GM21737 (cell line): ENCODE measurements around the gene CRYZL1.
"Not testable (repeated sequence)": the region's sequence is repeated elsewhere in the genome, so short reads cannot be mapped to it uniquely, and the experiment has no call there.

Source experiments
- ATAC-seq: cut with Tn5 transposase; IDR thresholded peaks from one replicate; pipeline ENCODE4 v1.9.1; 2021; ENCODE audit warnings: mild to moderate bottlenecking, moderate library complexity; ENCODE audit not compliant: unreplicated experiment

Gene CRYZL1

GRCh38 chr21:33641352-33642026, at the start of gene CRYZL1:
Gene CRYZL1 (minus strand): TSS chr21:33641741. CDS start chr21:33631551, 10,190 bp downstream.
- peak; percentile 81 for ATAC-seq

- ATAC-seq: no peak
These were observed 49.3 kb upstream of the CRYZL1 start for GRCh38 chr21:33690874-33691273.

- ATAC-seq: no peak
These were observed 46.8 kb upstream of the CRYZL1 start for GRCh38 chr21:33688353-33688752.

DNA sequence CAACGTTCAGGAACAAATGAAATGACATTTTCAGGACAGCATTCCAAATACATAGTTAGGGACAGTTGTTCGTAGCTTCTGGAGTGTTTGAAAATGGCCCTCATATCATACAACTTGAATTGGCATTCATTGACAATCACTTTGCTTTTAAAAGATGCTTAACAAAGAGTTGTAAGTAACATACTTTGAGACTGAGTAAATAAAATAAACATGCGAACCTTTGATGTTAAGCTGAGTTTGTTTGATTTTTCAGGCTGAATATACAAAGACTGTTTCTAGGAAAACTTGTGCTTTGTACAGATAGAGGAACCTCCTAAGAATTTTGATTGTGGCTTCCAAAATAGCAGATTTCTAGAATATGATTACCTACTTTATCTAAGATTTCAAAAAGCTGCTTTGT, 46.1 kb upstream of the CRYZL1 start:
- no peak for ATAC-seq

DNA sequence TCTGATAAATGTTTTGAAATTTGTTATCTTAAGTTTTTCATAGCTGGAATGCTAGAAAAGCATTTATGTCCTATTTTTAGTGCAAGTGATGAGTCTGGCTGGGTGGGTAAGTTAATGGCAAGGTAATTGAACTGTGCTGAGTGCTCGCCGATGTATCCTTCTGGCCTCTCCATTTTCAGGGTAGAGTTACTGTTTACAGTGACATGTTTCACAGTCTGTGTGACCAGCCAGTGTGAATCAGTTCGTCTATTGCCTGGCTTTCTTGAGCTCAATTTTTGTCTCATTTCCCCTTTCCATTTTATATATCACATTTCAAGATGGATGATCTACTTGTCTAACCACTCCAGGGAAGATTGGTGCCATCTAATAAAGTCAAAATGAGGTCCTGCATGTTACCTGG, 44.8 kb upstream of the CRYZL1 start:
- no peak for ATAC-seq

DNA sequence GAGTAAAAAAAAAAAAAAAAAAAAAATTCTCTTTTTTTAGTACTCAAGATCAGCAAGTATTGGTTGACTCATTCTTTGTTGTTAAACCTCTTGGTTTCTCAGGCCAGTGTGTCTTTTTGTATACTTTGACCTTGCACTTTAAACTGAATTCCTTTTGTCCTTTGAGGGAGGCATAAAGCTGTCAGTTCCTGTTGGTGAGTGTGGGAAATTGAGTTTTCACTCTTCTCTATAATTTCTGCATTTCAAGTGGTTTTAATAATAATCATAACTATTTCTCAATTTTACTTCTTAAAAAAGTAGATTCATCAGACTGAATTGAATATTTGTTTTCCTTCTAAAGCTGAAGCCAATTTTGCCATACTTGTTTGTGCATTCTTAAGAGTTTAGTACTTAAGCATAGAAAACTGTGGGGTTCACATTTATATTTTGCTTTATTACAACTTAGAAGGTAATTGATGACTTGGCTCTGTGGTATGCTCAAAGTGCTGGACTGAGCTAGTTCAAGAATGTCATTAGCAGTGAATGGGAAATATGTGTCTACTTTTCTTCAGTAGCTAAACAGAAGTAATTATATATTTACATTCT, 44.2 kb upstream of the CRYZL1 start:
- ATAC-seq: no peak

DNA sequence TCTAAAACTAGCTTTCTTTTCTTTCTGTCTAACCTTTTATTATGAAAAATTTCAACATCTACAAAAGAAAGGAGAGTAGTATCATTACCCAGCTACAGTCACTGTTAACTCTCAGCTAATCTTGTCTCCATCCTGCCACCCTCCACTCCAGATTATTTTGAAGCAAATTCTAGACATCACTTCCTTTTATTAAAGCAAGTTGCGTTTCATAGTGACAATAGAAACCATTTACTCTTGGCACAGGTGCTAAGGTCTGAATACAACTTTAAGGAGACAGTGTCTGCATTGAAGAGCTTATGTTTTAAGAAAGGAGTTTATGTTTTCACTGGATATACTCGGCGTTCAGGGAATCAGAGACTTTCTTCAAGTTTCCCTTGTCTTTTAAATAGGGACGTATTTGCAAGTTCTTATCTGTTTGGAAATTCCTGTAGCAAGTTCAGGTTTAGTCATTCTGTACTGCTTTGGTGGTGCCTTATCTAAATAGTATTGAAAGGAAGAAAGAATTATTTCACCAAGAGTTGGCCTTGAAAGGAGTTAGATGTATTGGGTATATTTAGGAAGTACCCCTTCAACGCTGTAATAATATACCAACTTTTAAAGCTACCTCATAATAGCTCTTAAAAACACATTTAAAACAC, 43.5 kb upstream of the CRYZL1 start:
- ATAC-seq: no peak

- ATAC-seq: no peak
These were observed 42.5 kb upstream of the CRYZL1 start for GRCh38 chr21:33684068-33684467.

GRCh38 chr21:33682992-33683627, 41.6 kb upstream of the CRYZL1 start:
- no peak for ATAC-seq

- ATAC-seq: no peak
These were observed 39.3 kb upstream of the CRYZL1 start for GRCh38 chr21:33680870-33681269.

DNA sequence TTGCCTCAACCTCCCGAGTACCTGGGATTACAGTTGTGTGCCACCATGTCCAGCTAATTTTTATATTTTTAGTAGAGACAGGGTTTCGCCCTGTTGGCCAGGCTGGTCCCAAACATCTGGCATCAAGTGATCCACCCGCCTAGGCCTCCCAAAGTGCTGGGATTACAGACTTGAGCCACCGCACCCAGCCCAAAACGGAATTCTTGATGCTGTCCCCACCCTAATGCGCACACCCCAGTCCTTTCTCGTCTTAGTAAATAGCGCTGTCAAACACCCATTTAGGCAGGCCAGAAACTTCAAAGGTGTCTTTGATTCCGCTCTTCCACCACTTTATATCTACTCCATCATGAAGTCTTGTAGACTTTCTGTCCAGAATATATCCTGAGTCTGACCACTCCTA, 35.9 kb upstream of the CRYZL1 start:
- ATAC-seq: no peak

- not testable (repeated sequence) for ATAC-seq
These were observed 35.1 kb upstream of the CRYZL1 start for GRCh38 chr21:33676666-33677065.

DNA sequence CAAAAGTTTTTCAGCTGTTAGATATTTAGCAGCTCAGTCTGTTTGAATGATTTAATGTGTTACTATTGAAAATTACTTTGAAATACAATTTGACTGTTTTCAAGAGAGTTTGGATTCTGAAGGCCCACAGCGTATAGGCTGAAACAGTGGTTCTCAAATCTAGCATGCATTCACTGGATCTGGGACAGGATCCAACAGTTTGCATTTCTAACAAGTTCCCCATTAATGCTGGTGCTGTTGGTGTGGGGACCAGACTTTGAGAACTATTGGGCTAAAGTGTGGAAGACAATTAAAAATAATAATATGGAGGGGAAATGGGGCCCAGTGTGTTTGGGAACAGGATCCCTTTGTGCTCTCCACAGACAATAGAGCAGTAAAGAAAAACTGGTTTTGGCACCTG, 32.7 kb upstream of the CRYZL1 start:
- no peak for ATAC-seq

DNA sequence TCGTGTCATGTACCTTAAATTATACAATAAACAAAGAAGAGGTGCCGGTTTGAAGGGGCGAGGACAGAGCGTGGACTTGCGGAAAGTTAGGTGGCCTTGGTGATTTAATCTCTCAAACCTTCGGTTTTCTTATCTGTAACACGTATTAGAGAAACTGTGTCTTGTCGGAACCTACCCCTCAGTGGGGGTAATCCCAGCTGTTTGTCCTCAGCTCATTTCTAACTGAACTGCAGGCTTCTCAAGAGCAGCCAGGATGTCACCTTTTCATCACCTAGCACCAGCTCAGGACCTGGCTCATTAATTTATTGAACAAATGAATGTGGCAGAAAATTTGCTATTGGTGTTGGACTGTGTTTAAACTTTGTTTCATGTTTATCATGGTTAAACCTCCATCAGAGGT, 31.9 kb upstream of the CRYZL1 start:
- ATAC-seq: no peak

GRCh38 chr21:33670076-33670978, 28.8 kb upstream of the CRYZL1 start:
- ATAC-seq: no peak

- ATAC-seq: no peak
These were observed 27.1 kb upstream of the CRYZL1 start for GRCh38 chr21:33668620-33669019.

DNA sequence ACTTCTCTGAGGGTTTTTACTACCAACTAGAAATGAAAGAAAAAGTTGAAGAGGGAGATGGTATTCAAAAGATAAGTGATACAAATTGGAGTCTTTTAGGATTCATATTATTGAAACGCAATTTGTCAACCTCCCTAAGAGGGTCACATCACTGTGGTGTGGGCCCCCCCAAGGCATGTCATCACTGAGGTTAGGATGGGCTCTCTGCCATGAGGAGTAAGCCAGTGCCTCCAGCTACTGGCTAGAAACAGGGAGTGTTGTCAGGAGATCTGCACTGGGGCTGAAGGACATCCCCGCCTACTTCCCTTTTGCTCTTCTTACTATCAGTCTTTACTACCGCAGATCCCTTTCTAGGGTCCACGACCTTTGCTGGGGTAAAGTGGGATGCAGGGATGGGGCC, 26.6 kb upstream of the CRYZL1 start:
- ATAC-seq: no peak

GRCh38 chr21:33667636-33668035, 26.1 kb upstream of the CRYZL1 start:
- ATAC-seq: no peak

DNA sequence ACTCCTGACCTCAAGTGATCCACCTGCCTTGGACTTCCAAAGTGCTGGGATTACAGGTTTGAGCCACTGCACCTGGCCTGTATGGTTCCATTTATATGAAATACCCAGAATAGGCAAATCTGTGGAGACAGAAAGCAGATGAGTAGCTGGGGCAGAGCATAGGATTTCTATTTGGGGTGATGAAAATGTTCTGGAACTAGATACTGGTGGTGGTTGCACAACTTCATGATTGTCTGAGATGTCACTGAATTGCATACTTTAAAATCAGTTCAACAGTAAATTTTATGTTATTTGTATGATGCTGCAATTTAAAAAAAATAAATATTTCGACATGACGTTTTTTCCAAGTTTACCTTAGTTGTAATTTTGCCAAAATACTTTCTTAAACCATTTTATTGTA, 24.6 kb upstream of the CRYZL1 start:
- ATAC-seq: no peak

DNA sequence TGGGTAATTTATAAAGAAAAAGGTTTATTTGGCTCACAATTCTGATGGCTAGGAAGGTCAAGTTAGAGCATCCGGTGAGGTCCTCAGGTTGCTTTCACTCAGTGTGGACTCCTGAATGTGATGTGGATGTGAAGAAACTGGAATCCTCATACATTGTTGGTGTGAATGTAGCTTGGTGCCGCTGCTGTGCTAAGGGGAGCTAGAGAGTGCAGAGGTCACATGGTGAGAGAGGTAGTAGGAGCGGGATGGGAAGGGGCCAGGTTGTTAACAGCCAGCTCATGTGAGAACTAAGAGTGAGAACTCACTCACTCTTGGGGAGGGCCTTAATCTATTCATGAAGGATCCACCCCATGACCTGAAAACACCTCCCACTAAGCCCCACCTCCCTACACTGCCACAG, 22.6 kb upstream of the CRYZL1 start:
- ATAC-seq: no peak

DNA sequence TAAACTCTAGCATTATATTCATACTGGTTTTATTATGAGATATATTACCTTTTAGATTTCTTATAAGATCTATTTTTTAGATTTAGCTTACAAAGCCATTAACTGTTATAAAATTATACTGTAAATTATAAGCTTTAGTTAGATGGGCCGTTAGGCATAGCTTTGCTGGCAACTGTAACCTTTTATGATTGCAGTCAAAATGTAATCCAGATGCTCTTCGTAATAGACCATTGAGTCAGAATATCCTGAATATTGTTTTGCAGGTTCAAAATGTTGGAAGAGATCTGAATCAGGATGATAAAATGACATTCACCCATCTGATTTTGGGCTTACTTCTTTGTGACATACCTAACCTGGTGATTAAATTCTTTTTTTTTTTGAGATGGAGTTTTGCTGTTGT, 21.7 kb upstream of the CRYZL1 start:
- no peak for ATAC-seq
